ENCODE results near the gene COMT.

- TF ChIP-seq CTCF (IDR thresholded peaks at IDR 0.05) (no peak), POLR2AphosphoS5 (IDR thresholded peaks at IDR 0.05) (no peak), EP300 (IDR thresholded peaks at IDR 0.05) (no peak)
Measured at GRCh38 chr22:19955241-19956128, 13.9 kb downstream of the COMT start.
